Calu3 (cell line): Measurements from ENCODE around the gene CCDC142. TPM values are rescaled to one million over a fixed set of nuclear protein-coding genes. Genes with fewer than 3 reads are reported as not detected.
A peak's percentile ranks its signal among the peaks of the same experiment; 100 is the strongest.
"Not testable (repeated sequence)": the region's sequence is repeated elsewhere in the genome, so short reads cannot be mapped to it uniquely, and the experiment has no call there.

Experiments used
- BruUV-seq: library from RNA; stranded (reverse); fragments of 400-500 nt; replicated peaks from 2 replicates; lab custom pipeline; 2021; lab: Mats Ljungman, UMichigan
- CTCF ChIA-PET: fragments of 300-600 bp; sonication (Branson Sonifier 250); formaldehyde crosslinking; loops from one replicate; lab custom pipeline; 2022; ENCODE audit warnings: antibody characterized with exemption; lab: Charles Lee
- DNase-seq: peaks from one replicate; pipeline ENCODE4 v3.0.0; 2022
- H3K27ac Mint-ChIP-seq: one replicate; pipeline ENCODE4 v1.8.0; 2022; ENCODE audit warnings: mixed read lengths; ENCODE audit not compliant: unreplicated experiment
- H3K27me3 Mint-ChIP-seq: one replicate; pipeline ENCODE4 v1.8.0; 2022; ENCODE audit warnings: mixed read lengths; ENCODE audit not compliant: unreplicated experiment
- H3K36me3 Mint-ChIP-seq: one replicate; pipeline ENCODE4 v1.8.0; 2022; ENCODE audit warnings: mild to moderate bottlenecking, moderate library complexity, mixed read lengths; ENCODE audit not compliant: insufficient read depth, unreplicated experiment
- H3K4me1 Mint-ChIP-seq: one replicate; pipeline ENCODE4 v1.8.0; 2022; ENCODE audit warnings: mild to moderate bottlenecking, low read depth, mixed read lengths; ENCODE audit not compliant: unreplicated experiment
- H3K4me3 Mint-ChIP-seq: one replicate; pipeline ENCODE4 v1.8.0; 2022; ENCODE audit warnings: mild to moderate bottlenecking, low read depth, moderate library complexity, mixed read lengths; ENCODE audit not compliant: unreplicated experiment
- H3K9me3 Mint-ChIP-seq: one replicate; pipeline ENCODE4 v1.8.0; 2022; ENCODE audit warnings: low read depth, mixed read lengths; ENCODE audit not compliant: unreplicated experiment
- intact Hi-C: fragments of 100-400 bp; cut with micrococcal nuclease; formaldehyde crosslinking; loops from one replicate; pipeline ENCODE4 v1.10.0; 2022; ENCODE audit not compliant: unreplicated experiment
- total RNA-seq: library from RNA; stranded (reverse); gene quantifications from 2 replicates; pipeline ENCODE4 v1.2.3, GENCODE V29; 2022
- TF ChIP-seq, protein P1 (sequence below): fragments of 200-600 bp; IDR thresholded peaks from one replicate; pipeline ENCODE4 v1.8.0; 2022; ENCODE audit warnings: antibody characterized with exemption; ENCODE audit not compliant: unreplicated experiment

Gene CCDC142
- total RNA-seq, 1 experiment from 2014 or later: 30.4 TPM

DNA sequence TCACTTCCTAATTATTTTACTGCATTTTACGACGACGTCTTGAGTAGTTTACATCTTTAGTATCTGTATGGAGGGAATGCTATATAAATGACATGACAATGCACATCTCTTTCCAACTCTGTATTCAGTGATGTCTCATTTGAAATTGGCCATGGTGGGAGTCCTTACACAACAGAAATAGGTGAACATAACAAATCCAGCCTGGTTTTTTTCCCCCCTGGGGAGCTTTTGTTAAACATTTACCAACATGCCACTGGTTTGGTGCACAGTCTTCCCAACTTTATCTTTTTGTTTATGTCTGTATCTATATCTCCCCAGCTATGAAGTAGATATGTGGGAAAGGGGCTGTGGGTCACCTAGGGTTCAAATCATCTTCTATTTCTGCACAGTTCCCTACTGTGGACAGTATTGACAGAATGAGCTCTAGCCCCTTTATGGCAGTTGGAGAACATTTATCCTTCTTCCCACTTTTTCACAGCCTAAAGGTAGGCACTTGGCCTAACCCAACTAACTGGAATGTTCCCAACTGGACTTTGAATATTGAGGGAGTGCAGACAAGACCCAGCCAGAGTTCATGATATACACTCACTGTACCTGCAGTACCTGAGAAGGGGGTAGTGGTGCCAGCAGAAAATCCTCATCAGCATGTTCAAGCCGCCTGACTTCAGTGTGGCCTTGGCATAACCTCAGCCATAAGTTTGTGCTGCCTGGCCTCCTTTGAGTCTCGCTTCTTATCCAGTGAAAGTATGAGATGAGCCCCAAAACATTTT lies 35.4 kb downstream of the CCDC142 start:
- H3K27ac Mint-ChIP-seq: no peak overlapping the region
- no peak overlapping the region for H3K4me3 Mint-ChIP-seq
- no TSS peak for BruUV-seq
- peaks cover 12% of the 10 kb centered on the region for H3K27me3 Mint-ChIP-seq
- CTCF ChIA-PET: no interaction called here
- no peaks in the 10 kb centered on the region for H3K9me3 Mint-ChIP-seq
- intact Hi-C loops: no loop called here
- no peak for DNase-seq
- peaks cover 26% of the 10 kb centered on the region for H3K4me1 Mint-ChIP-seq
- H3K36me3 Mint-ChIP-seq: peaks cover 4% of the 10 kb centered on the region
- TF ChIP-seq, protein P1, sequence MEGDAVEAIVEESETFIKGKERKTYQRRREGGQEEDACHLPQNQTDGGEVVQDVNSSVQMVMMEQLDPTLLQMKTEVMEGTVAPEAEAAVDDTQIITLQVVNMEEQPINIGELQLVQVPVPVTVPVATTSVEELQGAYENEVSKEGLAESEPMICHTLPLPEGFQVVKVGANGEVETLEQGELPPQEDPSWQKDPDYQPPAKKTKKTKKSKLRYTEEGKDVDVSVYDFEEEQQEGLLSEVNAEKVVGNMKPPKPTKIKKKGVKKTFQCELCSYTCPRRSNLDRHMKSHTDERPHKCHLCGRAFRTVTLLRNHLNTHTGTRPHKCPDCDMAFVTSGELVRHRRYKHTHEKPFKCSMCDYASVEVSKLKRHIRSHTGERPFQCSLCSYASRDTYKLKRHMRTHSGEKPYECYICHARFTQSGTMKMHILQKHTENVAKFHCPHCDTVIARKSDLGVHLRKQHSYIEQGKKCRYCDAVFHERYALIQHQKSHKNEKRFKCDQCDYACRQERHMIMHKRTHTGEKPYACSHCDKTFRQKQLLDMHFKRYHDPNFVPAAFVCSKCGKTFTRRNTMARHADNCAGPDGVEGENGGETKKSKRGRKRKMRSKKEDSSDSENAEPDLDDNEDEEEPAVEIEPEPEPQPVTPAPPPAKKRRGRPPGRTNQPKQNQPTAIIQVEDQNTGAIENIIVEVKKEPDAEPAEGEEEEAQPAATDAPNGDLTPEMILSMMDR: no peak

DNA sequence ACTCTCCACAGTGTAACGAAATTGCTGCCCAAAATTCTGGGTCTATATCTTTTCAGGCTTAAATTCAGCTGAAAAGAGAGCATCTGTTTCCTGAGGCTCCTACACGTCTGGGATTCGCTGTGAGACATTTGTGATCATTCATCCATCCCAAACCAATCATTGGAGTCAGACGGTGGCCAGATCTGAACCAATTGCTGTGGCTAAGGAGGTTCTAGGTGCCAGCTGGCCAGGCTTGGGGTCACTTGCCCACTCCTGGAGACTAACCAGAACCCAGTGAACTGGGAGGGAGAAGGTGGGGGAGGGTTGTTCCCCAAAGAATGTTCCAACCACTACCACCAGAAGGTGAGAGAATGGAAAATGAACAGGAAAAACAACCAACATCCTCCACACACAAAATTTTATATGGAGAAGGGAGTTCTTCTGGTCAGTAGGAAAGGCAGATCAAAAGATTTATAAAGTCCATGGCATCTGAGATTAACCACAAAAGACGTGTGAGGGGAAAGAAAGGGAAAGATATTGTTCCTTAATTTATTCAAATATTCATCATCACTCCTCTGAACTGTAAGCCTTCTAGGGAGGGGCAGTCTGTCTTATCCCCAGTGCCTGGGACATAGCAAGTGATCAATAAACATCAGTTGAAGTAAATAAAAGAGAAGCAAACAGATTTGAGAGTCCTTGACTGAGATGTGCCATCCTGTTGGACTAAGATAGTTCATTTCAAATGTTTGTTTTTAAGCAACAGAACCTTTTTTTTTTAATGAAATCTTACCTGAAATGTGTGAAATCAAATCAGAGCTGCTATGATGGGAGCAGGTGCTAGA lies 38.1 kb downstream of the CCDC142 start:
- peaks cover 29% of the 10 kb centered on the region for H3K4me1 Mint-ChIP-seq
- peaks cover 31% of the 10 kb centered on the region for H3K36me3 Mint-ChIP-seq
- no peak for DNase-seq
- H3K4me3 Mint-ChIP-seq: peak overlapping the region; percentile 43
- H3K27ac Mint-ChIP-seq: peak overlapping the region; percentile 54
- no TSS peak for BruUV-seq
- H3K9me3 Mint-ChIP-seq: no peaks in the 10 kb centered on the region
- TF ChIP-seq, protein P1: no peak
- intact Hi-C loops: no loop called here
- peaks cover 12% of the 10 kb centered on the region for H3K27me3 Mint-ChIP-seq
- CTCF ChIA-PET: interaction anchor here (0.8 kb wide), 1 partner anchor 13 kb away, joined by 3 read pairs; the partner anchor contains the start of gene WBP1

DNA sequence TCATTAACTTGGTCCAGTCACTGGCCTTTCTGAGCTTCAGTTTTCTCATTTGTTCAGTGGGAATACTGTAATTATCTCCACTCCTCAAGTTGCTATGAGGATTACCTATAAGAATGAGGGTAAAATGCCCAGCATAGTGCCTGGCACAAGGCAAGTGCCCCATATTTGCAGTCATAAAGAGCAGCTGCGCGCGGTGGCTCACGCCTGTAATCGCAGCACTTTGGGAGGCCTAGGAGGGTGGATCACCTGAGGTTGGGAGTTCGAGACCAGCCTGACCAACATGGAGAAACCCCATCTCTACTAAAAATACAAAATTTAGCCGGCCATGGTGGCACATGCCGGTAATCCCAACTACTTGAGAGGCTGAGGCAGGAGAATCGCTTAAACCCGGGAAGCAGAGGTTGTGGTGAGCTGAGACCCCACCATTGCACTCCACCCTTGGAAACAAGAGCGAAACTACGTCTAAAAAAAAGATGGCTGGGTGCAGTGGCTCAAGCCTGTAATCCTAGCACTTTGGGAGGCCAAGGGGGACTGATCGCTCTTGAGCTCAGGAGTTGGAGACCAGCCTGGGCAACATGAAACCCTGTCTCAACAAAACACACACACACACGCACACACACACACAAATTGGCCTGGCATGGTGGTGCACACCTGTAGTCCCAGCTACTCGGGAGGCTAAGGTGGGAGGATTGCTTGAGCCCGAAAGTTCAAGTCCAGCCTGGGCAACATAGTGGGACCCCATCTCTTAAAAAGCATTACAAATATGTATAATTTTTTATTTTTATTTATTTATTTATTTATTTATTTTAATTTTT lies 40.1 kb downstream of the CCDC142 start:
- DNase-seq, H3K9me3 Mint-ChIP-seq, BruUV-seq, intact Hi-C loops: not testable (repeated sequence)
- Mint-ChIP-seq H3K36me3 (peaks cover 38% of the 10 kb centered on the region), H3K4me3 (peak overlapping the region; percentile 97), H3K27me3 (peaks cover 12% of the 10 kb centered on the region), H3K27ac (peak overlapping the region; percentile 100), H3K4me1 (peaks cover 47% of the 10 kb centered on the region)
- CTCF ChIA-PET: interaction anchor here (0.9 to 1.1 kb wide), 5 partner anchors 12 to 43 kb away, joined by 3 to 8 read pairs (median 5); partner anchors contain the start of genes C2orf81, INO80B, WBP1 and WDR54

DNA sequence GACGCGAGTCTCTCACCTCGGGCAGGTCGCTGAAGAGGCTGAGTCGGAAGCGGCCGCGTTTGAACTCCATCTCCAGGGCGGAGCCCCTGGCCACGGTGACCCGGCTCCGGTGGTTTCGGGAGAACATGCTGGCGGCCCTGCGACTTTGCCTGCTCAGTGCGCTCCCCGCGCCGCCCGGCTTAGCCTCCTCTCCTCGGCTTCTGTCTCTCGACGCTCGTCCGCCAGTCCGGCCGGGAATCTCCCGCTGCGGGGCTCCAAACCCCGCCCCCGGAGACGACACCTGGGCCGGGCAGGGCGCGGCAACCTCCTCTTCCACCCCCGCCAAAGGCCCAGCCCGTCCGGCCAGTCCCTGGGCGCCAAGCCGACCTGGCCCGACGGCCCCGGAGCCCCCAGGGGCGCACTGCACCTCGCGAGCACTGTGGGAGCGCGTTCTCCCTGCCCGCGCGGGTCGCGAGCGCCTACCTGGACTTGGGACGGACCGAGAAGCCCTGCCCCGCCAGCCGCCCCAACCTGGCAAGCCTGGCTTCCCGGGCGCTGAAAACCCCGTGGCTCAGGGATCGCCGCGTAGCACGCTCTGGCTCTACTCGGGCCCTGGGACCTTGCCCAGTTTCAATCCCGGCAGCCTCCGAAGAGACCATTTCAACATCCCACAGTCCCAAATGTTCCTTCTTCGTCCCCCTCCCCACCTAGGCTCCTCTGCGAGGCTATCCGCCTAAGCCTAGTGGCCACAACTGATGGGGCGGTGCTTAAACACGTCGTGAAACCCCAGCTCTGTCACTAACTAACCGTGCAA lies 40.9 kb downstream of the CCDC142 start, which contains the start of gene RTKN:
Gene RTKN (minus strand): TSS at position 248 of the 793 bp plus-strand sequence. CDS start 121 bp downstream, at position 127.
- intact Hi-C loops: loop anchor here (1.0 to 2.0 kb wide), 2 partner anchors 13 to 41 kb away; partner anchors contain the start of genes INO80B and TTC31
- peak within 1 kb of the TSS; percentile 100 for H3K27ac Mint-ChIP-seq
- H3K4me3 Mint-ChIP-seq: peak within 1 kb of the TSS; percentile 97
- CTCF ChIA-PET: interaction anchor here (0.9 to 1.1 kb wide), 5 partner anchors 13 to 42 kb away, joined by 3 to 8 read pairs (median 5); partner anchors contain the start of genes C2orf81, INO80B, WBP1 and WDR54
- DNase-seq: peak; percentile 89
- TF ChIP-seq, protein P1: no peak
- no peaks in the 10 kb centered on the region for H3K9me3 Mint-ChIP-seq
- peaks cover 47% of the 10 kb centered on the region for H3K4me1 Mint-ChIP-seq
- peaks cover 38% of the 10 kb centered on the region for H3K36me3 Mint-ChIP-seq
- H3K27me3 Mint-ChIP-seq: peaks cover 12% of the 10 kb centered on the region
- TSS peak; percentile 65 for BruUV-seq
